Spleen (tissue), 7 donors: ENCODE results near the gene SCN1B.

Source experiments
- POLR2A ChIP-seq, 3 donors: fragments of 450-650 bp; IDR thresholded peaks; one replicate each; pipeline ENCODE4 v1.5.1; 2017; ENCODE audit warnings: antibody characterized with exemption in 3 of 3, mild to moderate bottlenecking in 1 of 3
- POLR2AphosphoS5 ChIP-seq, 3 donors: sonication (generic); formaldehyde crosslinking; IDR thresholded peaks; one replicate each; pipeline ENCODE4 v1.5.1; 2017; ENCODE audit warnings: antibody characterized with exemption in 3 of 3
- TF ChIP-seq, protein P1 (sequence below), 11 experiments: fragments of 200-600 bp in 7 of 11; fragments of 450-650 bp in 4 of 11; sonication (generic) in 4 of 11; IDR thresholded peaks in 8 of 11; conservative IDR thresholded peaks in 3 of 11; 1 replicate in 7 of 11; 2 replicates in 4 of 11; pipeline versions ENCODE4 v1.4.0 to v1.8.0; 2016 to 2021; ENCODE audit warnings: antibody characterized with exemption in 11 of 11, inconsistent platforms in 4 of 11, mild to moderate bottlenecking in 1 of 11
- donor health status: DM: no; HTN: no; CAD: no; lungs with moderate emphysema.
- donor health status: DM: no; HTN: no; CAD: no.
- donor health status: DM: no; HTN: no; CAD: no.

DNA sequence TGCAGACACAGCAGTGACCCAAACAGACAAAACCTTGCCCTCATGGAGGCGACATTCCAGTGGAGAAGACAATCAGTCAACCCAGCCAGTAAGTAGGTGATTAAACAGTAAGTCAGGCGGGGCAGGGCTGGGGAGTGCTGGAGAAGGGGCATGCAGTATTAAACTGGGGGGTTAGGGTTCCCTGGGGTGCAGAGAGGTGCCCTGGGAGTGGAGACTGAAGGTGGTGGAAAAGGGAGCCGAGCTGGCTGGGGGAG lies 54.2 kb downstream of the SCN1B start:
- TF ChIP-seq, protein P1, sequence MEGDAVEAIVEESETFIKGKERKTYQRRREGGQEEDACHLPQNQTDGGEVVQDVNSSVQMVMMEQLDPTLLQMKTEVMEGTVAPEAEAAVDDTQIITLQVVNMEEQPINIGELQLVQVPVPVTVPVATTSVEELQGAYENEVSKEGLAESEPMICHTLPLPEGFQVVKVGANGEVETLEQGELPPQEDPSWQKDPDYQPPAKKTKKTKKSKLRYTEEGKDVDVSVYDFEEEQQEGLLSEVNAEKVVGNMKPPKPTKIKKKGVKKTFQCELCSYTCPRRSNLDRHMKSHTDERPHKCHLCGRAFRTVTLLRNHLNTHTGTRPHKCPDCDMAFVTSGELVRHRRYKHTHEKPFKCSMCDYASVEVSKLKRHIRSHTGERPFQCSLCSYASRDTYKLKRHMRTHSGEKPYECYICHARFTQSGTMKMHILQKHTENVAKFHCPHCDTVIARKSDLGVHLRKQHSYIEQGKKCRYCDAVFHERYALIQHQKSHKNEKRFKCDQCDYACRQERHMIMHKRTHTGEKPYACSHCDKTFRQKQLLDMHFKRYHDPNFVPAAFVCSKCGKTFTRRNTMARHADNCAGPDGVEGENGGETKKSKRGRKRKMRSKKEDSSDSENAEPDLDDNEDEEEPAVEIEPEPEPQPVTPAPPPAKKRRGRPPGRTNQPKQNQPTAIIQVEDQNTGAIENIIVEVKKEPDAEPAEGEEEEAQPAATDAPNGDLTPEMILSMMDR (IDR thresholded peaks at IDR 0.05 in 8 of 11, conservative IDR thresholded peaks at IDR 0.05 in 3 of 11) = no peak
- TF ChIP-seq POLR2A (IDR thresholded peaks at IDR 0.05) (no peak), POLR2AphosphoS5 (IDR thresholded peaks at IDR 0.05) (no peak)
